Subcutaneous adipose tissue (tissue), 4 donors: ENCODE results near the gene ADRA2A. TPM values are rescaled to one million over a fixed set of nuclear protein-coding genes. Genes with fewer than 3 reads are reported as not detected.

Experiments used
- CTCF ChIP-seq: fragments of 450-650 bp; IDR thresholded peaks from one replicate; pipeline ENCODE4 v1.5.1; 2016; ENCODE audit warnings: low read depth, mild to moderate bottlenecking, control low read depth, antibody characterized with exemption, moderate library complexity
- total RNA-seq, 4 donors: library from RNA; depleted of rRNA; stranded (reverse); fragments of >200 nt; gene quantifications; one replicate each; pipeline ENCODE4 v1.1.0, GENCODE V29; 2016

The ADRA2A gene
- total RNA-seq, 4 donors from 2014 or later: 10.3 to 61.3 (median 36.6) TPM

GRCh38 chr10:111118758-111119157 is 41.9 kb downstream of the ADRA2A start:
- TF ChIP-seq CTCF: no peak

DNA sequence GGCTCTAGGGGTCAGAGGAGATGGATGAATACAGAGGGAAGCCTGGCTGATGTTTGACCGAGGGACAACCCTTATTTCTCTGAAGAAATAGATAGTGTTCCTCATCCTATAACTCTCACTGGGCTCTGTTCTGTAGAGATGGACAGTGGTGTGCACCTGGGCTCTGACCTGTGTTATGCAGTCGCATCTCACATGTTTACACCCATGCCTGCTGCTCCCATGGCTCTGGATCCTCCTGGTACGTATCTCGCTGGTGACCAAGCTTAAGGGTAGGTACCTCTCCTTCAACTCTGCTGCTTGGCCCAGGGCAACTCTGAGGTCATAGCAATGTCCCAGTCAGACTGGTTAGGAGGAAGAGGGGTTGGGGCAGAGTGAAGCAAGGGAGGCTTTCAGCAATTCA is 42.8 kb downstream of the ADRA2A start:
- TF ChIP-seq CTCF: no peak

DNA sequence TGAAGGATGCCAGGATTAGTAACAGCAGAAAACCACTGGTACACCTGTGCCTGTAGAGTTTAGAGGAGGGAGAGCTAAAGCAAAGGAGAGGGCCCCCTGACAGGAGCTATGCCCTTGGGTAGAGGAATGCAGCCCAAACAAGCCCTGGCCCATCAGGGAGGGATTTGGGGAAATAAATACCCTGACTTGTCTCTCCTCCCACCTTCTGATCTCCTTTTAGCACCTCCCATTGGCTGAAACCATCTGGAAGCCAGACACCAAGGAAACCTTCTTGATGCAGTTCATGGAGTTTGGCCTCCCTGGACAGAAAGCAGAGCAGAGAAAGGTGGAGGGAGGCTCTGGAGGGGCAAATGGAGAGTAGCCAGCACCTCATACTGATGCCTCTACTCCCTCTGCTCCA is 45.3 kb downstream of the ADRA2A start:
- TF ChIP-seq CTCF: no peak

GRCh38 chr10:111123883-111124282 is 47.1 kb downstream of the ADRA2A start:
- no peak for TF ChIP-seq CTCF

DNA sequence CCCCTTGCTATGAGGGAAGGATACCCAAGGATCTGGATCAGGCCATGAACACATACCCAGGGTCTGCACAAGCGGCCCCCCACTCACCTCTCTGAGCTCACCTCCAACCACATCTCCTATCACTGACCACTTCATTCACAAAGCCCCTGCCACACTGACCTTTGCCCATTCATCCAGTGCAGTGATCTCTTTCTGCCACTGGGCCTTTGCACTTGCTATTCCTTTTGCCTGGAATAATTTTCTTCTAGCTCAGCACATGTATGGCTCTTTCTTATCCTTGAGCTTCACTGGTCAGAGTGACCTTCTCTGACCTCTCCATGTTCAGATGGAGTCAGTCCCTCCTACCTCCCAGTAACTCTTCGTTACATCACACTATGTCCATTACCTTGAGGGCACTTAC is 48.3 kb downstream of the ADRA2A start:
- TF ChIP-seq CTCF: no peak

DNA sequence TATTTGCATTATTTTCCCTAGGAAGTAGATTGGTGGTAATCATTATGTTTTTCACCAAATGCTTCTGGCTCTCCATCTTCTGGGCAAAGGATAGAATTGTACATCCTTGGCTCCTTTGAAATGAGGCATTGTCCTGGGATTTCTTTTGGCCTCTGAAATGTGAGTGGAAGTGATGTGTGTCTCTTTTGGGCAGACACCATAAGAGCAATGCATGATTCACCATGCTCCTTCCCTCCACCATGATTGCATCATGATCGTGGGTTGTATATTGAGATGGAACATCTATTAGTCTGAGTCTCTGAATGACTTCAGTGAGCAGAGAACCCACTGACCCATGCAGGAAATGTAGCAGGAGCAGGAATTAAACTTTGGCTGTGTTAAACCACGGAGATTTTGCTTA is 49.2 kb downstream of the ADRA2A start:
- no peak for TF ChIP-seq CTCF

GRCh38 chr10:111127081-111127848 is 50.4 kb downstream of the ADRA2A start:
- no peak for TF ChIP-seq CTCF
